ENCODE data around the gene SYNJ2.

Gene SYNJ2

DNA sequence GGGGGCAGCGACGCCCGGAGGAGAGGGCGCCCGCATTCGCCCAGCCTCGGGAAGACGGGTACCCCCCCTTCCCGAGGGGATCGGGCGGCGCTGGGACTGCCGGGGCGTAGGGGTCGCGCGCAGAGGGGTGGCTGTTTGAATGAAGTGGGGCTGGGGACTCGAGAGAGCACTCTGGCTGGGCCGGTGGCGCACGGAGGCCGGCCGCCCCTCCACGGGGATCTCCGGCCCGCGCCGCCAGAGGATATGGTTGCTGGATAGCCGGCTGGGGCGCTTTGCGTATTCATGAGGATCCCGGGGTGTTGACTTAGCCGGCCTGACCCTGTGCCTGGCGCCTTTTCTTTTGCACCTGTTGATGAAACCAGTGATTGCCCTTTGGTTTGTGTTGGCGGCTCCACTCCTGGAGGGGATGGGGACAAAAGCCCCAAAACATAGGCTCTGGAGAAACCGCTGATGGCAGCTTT, 469 bp downstream of the SYNJ2 start:
- TF ChIP-seq, protein P1, sequence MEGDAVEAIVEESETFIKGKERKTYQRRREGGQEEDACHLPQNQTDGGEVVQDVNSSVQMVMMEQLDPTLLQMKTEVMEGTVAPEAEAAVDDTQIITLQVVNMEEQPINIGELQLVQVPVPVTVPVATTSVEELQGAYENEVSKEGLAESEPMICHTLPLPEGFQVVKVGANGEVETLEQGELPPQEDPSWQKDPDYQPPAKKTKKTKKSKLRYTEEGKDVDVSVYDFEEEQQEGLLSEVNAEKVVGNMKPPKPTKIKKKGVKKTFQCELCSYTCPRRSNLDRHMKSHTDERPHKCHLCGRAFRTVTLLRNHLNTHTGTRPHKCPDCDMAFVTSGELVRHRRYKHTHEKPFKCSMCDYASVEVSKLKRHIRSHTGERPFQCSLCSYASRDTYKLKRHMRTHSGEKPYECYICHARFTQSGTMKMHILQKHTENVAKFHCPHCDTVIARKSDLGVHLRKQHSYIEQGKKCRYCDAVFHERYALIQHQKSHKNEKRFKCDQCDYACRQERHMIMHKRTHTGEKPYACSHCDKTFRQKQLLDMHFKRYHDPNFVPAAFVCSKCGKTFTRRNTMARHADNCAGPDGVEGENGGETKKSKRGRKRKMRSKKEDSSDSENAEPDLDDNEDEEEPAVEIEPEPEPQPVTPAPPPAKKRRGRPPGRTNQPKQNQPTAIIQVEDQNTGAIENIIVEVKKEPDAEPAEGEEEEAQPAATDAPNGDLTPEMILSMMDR (IDR thresholded peaks at IDR 0.05; ENCODE audit: low read depth, low read length, missing control alignments), result no peak
- in situ Hi-C loops (cut with HindIII; ENCODE audit: low pct_ligation_motif_present, low sequenced_read_pairs), result no loop called here
- no peak for DNase-seq
- no peaks in the 10 kb centered on the region for H3K36me3 ChIP-seq (replicated peaks)
- H3K4me3 ChIP-seq (ENCODE audit: low read depth, low read length), result peak overlapping the region; percentile 60
- H3K27me3 ChIP-seq (replicated peaks), result no peaks in the 10 kb centered on the region
- H3K27ac ChIP-seq, result peak overlapping the region; percentile 53

DNA sequence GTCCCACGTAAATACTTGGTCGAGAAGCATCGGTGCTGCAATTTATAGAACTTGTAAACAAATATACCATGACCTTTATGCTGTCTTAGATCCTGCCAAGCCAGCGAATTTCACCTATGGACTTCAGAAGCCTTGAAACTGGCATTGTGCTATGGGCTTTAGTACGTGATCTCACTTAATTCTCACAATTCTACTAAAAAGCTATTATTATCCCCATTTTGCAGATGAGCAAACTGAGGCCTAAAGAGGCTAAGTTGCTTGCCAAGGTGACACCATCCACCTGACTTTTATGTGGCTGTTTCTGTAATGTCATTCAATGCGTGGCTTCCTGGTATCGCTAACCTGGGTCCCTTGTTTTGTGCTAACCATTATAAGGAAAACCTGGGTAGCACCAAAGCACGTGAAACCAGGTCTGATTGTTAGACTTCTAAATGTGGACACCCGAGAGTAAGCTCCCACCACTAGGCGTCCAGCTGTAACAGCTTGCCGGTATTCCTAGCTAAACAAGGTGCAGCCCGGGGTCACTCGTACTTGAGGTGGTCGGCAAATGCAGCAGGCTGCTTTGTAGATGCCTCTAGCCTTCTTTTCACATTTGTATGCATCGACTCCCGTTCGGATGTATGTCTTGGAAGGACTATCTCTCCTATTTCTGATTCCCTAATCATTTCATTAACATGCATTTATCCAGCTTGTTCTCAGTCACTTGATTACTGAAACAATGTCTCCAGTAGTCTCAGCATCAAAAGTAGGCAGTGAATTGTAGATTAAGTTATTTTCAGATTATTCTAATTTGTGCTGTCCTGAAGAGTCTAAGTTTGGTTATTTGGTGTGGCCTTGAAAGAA, 1.1 kb downstream of the SYNJ2 start:
- Histone ChIP-seq H3K4me3 (ENCODE audit: low read depth, low read length) (peak overlapping the region; percentile 60), H3K27ac (peak overlapping the region; percentile 53), H3K27me3 (replicated peaks) (no peaks in the 10 kb centered on the region), H3K36me3 (replicated peaks) (peaks cover under 1% of the 10 kb centered on the region)
- TF ChIP-seq, protein P1 (IDR thresholded peaks at IDR 0.05; ENCODE audit: low read depth, low read length, missing control alignments), result peak; percentile 65
- in situ Hi-C loops (cut with HindIII; ENCODE audit: low pct_ligation_motif_present, low sequenced_read_pairs), result no loop called here
- DNase-seq, result peak; percentile 57

DNA sequence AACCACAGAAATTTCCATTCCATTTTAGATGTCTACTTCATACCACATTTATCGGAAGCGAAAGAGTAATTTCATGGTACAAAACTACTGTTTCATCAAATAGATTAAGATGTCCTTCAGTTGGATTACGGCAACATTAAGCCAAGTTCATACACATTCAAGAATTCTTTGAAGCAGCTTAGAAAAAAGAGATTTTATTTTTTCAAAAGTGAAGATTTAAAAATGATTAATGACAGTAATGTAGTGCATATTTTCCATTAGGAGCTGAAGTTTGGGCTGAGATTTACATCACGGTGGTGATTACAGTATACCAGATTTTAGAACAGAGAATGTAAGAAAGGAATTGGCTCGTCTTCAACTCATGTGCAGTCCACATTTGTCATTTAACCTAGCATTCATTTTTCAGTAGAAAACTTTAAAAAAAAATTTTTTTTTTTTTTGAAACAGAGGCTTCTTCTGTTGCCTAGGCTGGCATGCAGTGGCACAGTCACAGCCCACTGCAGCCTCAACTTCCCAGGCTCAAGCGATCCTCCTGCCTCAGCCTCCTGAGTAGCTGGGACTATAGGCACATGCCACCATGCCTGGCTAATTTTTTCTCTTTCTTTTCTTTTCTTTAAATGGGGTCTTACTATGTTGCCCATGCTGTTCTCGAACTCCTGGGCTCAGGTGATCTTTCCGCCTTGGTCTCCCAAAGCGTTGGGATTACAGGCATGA, 1.9 kb downstream of the SYNJ2 start:
- TF ChIP-seq, protein P1 (IDR thresholded peaks at IDR 0.05; ENCODE audit: low read depth, low read length, missing control alignments), result no peak
- H3K27ac ChIP-seq, result peak overlapping the region; percentile 35
- H3K27me3 ChIP-seq (replicated peaks), result no peaks in the 10 kb centered on the region
- peaks cover 3% of the 10 kb centered on the region for H3K36me3 ChIP-seq (replicated peaks)
- H3K4me3 ChIP-seq (ENCODE audit: low read depth, low read length), result peak overlapping the region; percentile 60
- in situ Hi-C loops (cut with HindIII; ENCODE audit: low pct_ligation_motif_present, low sequenced_read_pairs), result no loop called here
- DNase-seq, result no peak

DNA sequence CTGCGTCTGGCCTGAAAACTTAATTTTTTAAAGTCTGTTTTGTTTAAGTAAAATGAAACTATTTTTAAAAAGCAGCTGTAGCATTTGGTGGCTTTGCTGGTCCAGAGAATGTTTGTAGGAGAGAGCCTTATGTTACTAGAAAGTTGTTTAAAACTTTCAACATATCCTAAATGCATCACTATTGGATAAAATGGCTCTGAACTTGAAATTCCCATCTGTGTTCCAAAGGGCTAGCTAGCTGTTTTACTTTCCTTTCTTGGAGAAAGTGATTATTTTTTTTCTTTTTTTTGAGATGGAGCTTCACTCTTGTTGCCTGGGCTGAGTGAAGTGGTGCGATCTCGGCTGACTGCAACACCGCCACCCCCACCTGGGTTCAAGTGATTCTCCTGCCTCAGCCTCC, 2.5 kb downstream of the SYNJ2 start:
- Histone ChIP-seq H3K27ac (no peak overlapping the region), H3K4me3 (ENCODE audit: low read depth, low read length) (peak overlapping the region; percentile 60), H3K36me3 (replicated peaks) (peaks cover 3% of the 10 kb centered on the region), H3K27me3 (replicated peaks) (no peaks in the 10 kb centered on the region)
- no peak for DNase-seq
- in situ Hi-C loops (cut with HindIII; ENCODE audit: low pct_ligation_motif_present, low sequenced_read_pairs), result no loop called here
- TF ChIP-seq, protein P1 (IDR thresholded peaks at IDR 0.05; ENCODE audit: low read depth, low read length, missing control alignments), result no peak

DNA sequence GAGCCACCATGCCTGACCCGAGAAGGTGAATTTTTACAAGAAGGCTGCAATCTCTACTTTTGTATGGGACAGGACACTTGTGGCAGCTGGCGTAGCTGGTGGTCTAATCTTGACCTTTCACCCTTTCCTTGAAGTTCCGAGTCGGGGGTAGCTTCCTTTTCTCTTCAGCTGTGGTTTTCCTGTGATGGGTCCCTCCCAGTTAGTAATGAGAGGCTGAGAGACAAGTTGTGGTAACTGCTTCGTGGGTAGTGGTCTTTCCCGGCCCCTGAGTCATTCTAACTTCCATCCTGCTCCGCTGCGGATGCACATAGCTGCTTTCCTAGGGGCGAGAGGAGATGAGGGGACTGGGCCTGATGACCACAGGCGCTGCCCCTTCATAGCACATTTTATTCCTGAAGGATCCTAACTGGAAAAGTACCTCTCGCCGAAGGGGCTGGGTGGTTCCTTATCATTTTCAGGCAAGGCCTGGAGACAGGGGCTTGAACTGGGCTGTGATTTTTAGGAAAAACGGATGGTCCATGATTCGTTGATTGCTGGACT, 3.1 kb downstream of the SYNJ2 start:
- no peak overlapping the region for H3K27ac ChIP-seq
- TF ChIP-seq, protein P1 (IDR thresholded peaks at IDR 0.05; ENCODE audit: low read depth, low read length, missing control alignments), result no peak
- in situ Hi-C loops (cut with HindIII; ENCODE audit: low pct_ligation_motif_present, low sequenced_read_pairs), result no loop called here
- peak overlapping the region; percentile 24 for H3K4me3 ChIP-seq (ENCODE audit: low read depth, low read length)
- no peaks in the 10 kb centered on the region for H3K27me3 ChIP-seq (replicated peaks)
- H3K36me3 ChIP-seq (replicated peaks), result peaks cover 3% of the 10 kb centered on the region
- DNase-seq, result no peak

Data from brain microvascular endothelial cell (primary cell).